HG02610 (cell line): ENCODE measurements around the gene SUGCT.

Experiments used
- ATAC-seq: cut with Tn5 transposase; IDR thresholded peaks from one replicate; pipeline ENCODE4 v1.9.1; 2021; ENCODE audit warnings: mild to moderate bottlenecking, moderate library complexity; ENCODE audit not compliant: unreplicated experiment

The SUGCT gene

DNA sequence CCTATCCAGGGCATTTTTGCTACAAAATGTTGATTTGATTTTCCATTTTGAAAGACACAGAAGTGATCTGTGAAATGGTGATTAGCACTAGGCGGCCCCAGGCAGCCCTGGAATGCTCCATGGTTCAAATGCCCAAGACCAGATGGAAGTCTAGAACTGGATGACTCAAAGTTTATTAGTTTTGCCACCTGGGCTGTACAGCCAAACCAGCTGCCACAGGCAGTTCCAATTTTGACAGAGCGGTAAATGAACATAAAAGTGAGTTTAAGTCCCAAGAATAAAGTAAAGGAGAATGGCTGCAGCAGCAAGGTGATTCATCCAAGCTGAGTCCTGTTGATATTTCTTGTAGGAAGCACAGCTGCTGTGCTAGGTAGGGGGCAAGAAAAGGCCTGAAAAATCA lies 180.5 kb downstream of the SUGCT start:
- no peak for ATAC-seq

DNA sequence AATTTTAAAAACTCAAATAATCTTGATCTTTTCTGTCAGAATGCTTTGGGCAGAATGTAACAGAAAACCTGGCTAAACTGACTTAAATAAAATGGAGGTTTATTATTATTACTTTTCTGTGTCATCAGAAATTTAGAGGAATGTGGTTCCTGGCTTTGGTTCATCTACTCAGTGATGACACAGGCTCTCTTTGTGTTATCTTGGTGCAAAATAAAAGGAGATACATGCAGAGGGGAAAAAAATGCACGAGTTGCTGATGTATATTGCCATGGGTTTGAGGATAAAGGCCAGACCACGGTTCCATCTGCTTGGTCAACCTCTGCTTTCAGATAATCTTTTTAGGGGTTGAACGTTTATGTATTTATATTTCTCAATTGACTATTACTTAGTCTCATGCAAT lies 181.4 kb downstream of the SUGCT start:
- ATAC-seq = no peak

DNA sequence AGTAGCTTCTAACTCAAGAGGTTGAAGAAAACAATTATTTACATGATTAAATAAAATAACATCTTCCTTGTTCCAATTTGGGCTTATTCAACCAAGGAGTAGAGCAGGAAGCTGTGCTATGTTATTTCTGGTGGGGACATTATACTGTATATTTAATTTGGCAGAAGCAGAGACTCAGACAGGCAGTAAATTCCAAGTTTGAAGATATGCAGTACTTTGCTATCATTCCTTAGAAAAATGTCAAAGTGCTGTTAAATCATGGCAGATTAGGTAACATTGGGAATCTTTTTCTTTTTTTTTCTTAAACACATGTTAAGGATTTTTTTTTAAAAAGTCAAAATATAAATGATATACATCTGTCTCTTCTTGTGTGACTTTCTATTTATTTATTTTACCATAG lies 190.1 kb downstream of the SUGCT start:
- ATAC-seq = no peak

GRCh38 chr7:40327113-40327512 lies 192.3 kb downstream of the SUGCT start:
- no peak for ATAC-seq

GRCh38 chr7:40327873-40328272 lies 193.1 kb downstream of the SUGCT start:
- no peak for ATAC-seq

DNA sequence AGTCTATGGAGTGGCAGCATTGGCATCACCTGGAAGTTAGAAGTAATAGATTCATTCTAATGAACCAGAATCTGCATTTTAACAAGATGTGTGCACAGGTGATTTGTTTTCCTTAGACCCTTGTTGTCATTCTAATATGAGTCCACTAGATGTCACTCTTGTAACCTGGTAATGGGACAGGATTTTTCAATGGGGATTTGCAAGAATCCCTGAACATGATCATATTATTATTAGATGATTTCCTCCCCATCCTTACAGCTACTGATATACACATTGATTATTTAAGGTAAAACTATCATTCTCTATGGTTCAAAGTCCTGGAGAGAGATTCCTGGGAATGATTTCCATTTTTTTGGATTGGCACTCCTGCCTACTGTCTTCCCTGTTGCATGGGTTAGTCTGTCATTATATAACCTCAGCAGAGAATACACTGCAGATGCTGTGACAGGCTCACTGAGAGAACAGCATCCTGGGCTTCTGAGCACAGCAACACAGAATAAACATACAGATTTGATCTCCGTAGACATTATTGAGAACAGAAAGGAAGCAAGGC lies 194.9 kb downstream of the SUGCT start:
- ATAC-seq = no peak

DNA sequence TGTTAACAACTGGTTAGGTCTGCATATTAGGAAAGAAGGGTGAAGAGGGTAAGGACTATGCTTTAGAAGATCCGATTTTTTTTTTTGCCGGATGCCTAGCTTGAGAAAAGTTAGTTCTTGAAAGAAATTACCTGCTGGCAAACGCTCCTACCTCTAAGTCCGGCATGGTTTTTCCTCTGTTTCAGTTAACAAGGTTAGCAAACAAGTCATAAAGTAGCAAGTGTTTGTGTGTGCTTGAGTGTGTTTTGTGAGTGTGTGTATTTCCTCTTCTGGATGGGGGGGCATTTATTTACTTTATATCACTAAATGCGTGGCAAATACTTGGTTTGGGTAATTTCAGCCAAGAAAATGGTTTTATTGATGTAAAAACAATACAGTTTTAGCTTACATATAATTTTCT lies 195.6 kb downstream of the SUGCT start:
- no peak for ATAC-seq

GRCh38 chr7:40331915-40332314 lies 197.1 kb downstream of the SUGCT start:
- no peak for ATAC-seq

DNA sequence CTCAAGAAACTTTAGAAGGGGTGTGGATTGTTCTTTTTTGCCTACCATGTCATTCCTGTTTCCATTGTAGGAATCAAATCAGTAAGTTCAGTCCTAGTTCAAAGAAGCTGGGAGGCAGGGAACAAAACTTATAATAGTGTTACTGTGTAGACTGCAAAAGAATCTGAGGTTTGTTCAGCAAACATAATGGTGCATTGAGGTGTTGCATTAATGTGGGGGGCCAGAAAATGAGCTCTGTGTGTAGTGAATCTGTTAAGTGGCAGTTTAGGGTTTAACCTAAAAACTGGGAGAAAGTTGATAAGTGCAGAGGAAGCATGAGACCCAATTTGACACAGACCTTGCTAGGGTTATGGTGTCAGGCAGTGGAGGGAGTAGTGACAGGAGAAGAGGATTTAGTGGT lies 197.7 kb downstream of the SUGCT start:
- no peak for ATAC-seq

- ATAC-seq = no peak
Observed at GRCh38 chr7:40341836-40342235, 207.0 kb downstream of the SUGCT start.

DNA sequence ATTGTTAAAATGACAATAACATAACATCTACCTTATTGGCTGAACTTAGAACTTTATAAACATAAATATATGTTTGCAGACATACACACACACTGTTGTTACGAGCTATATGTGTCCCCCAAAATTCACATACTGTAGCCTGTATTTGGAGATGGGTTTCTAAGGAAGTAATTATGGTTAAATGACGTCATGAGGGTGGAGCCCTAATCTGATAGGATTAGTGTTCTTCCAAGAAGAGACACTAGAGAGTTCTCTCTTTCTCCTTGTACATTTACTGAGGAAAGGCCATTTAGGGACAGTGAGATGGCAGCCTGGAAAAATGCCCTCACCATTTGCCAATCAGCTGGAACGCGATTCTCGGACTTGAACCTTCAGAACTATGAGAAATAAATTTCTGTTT lies 211.7 kb downstream of the SUGCT start:
- ATAC-seq = no peak

- no peak for ATAC-seq
Observed at GRCh38 chr7:40348126-40348728, 213.4 kb downstream of the SUGCT start.

GRCh38 chr7:40350100-40350499 lies 215.3 kb downstream of the SUGCT start:
- ATAC-seq = no peak

DNA sequence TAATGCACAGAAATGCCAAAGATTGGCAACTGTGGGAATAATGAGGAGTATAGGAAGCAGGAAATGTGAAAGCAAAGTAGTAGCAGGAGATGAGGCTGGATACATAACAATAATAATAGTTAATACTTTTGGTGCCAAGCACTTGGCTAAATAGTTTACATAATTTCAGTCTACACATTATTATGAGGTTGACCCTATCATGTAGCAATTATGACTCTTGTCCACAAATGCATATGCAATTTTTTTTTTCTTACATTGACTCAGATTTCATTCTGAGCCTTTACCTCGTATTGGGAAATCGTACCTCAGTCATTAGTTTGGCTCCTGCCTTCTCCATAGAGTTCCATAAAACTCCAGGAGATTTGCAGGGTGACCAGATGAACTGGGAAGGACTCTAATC lies 219.9 kb downstream of the SUGCT start:
- ATAC-seq = no peak

DNA sequence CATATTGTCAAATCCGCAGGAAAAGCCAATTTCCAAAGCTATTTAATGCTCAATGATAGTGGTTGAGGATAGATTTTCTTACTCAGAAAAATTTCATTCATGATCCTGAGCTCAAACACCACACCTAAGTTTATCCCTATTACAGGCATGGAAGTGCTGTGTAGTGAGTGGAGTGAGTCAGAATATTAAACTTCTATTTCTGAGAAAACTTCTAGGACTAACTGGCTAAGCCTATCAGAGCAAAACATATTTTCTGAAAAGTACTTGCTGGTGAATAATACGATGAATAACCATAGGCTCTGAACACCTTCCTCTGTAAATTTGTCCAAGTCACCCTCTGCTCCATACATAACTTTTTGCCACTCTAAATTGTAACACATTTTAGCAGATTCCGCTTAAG lies 221.5 kb downstream of the SUGCT start:
- ATAC-seq = no peak

DNA sequence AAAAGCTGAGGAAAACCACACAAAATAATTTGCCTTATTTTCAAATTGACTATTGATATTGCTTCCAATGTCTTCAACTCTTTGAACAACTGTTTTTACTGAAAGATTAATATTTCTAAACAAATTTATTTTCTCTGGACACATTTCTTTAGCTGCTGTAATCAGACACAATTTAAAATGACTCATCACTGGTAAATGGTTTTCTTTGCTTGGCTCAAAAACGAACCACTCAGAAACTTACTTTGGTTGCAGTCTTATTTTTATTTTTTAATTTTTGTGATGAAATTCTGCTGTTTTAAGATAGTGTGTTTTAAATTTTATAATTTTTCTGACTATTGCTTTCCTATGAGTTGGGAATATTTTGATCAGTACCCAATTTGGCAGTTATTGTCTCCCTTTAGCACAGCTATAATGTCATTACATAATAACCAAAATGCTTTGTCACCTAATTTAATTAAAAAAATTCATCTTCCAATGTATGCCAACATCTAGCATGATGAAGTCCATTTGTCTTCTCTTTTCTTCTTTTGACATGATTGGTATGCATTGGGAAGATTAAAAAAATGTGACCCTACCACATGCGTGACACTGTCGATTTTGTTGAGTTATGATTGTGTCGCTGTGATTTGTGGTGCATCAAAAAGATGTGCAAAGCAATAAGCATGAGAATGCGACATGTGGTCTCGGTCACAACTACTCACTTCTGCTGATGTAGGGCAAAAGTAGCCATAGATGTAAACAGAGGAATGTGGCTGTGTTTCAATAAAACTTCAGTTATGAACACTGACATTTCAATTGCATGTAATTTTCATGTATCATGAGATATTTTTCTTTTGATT lies 222.3 kb downstream of the SUGCT start:
- no peak for ATAC-seq

GRCh38 chr7:40369641-40370277 lies 235.0 kb downstream of the SUGCT start:
- no peak for ATAC-seq

DNA sequence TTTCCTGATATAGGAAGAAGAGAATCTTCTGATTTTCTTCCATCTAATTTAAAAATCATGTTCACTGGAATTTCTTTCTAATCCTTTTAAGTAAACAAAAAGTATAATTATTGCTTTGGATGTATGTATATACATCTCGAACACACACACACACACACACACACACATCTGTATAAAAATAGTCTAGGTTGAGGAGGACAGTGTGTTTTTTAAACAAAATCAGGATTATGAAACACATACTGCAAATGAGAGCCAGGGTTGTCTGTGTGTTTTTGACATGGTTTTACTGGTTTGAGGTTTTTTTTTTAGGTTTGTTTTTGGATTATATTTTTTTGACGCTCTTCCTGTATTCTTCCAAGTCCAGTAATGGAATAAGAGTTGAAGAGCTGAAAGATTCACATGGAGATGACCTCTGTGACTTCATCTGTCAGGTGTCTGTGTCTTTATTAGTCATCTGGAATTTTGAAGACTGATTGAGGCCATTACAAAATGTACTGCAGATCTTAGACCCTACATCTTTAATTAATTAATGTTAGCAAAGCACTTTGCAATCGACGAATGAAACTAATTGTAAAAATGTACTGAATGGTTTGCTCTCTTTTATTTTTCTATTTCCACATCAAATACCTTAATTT lies 237.1 kb downstream of the SUGCT start:
- no peak for ATAC-seq

GRCh38 chr7:40374575-40374974 lies 239.8 kb downstream of the SUGCT start:
- ATAC-seq = no peak

DNA sequence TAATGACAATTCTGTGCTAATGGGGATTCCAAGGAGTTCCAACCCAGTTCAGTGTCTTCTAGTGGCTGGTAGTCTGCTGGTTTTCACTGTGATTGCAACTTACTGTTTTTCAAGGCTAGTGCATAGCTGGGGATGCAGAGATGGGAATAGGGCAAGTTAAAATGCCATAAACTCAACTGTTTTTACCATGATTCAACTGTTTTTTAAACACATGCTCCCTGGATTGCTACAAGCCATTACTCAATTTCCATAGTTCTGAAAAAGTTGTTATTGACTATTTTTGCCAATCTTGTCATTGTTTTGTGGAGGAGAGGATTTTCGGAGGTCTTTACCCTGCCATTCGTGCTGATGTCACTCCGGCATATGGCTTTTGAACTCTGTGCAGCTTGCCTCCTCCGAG lies 245.3 kb downstream of the SUGCT start:
- no peak for ATAC-seq

GRCh38 chr7:40382145-40382544 lies 247.3 kb downstream of the SUGCT start:
- no peak for ATAC-seq
